Measurements from ENCODE around the gene NUP153.
A peak's percentile ranks its signal among the peaks of the same experiment; 100 is the strongest.

Gene NUP153

DNA sequence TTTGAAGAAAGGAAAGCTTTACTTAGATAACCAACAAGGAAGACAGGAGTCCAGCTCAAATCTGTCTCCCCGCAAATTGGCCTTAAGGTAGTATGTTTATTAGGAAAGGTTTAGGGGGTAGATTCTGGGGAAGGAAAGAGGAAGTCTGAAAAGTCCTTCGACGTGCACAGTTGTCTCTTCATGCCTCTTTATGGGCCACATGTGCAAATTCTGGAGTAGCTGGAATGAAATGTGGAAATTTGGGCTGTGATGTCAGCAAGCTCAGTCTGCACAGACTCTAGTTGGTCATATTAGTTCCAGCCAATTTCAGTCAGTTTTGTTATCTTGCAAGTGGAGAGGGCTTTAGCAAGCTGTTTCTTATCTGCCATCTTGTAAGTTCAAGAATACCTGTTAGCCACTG, 50.1 kb downstream of the NUP153 start:
- DNase-seq (ENCODE audit: low spot score), result no peak

DNA sequence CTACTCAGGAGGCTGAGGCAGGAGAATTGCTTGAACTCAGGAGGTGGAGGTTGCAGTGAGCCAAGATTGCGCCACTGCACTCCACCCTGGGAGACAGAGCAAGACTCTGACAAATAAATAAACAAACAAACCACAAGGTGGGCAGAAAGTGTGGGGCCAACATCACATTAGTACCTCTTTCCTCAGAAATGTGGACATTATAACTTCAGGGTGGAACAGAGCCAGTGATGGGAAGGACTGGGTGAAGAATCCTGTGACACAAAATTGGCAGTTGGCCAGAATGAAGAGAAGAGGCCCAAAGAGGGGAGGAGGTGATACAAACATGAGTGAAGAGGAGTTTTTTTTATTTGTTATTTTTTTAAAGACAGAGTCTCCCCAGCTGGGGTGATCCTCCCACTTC, 50.6 kb downstream of the NUP153 start:
- peak; percentile 7 for DNase-seq (ENCODE audit: low spot score)

DNA sequence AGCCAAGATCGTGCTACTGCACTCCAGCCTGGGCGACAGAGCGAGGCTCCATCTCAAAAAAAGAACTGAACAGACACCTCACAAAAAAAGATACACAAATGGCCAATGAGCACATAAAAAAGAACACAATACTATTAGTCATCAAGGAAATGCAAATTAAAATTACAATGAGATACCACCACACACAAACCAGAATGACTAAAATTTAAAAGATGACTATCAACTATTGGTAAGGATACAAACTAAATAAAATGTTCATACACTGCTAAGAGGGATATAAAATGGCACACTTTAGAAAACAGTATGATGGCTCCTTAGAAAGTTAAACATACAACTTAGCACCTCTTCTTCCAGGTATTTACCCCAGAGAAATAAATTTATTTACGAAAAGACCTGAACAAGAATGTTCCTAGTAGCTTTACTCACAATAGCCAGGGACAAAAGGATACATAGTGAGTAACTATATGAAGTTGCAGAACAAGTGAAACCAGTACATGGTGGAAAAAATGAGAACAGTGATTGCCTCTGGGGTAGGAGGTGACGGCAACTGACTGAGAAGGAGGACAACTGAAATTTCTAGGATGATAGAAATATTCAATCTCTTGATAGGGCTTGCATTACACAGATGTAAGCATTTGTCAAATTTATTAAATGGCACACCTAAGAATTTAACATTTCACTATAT, 53.4 kb downstream of the NUP153 start:
- DNase-seq (ENCODE audit: low spot score), result no peak

DNA sequence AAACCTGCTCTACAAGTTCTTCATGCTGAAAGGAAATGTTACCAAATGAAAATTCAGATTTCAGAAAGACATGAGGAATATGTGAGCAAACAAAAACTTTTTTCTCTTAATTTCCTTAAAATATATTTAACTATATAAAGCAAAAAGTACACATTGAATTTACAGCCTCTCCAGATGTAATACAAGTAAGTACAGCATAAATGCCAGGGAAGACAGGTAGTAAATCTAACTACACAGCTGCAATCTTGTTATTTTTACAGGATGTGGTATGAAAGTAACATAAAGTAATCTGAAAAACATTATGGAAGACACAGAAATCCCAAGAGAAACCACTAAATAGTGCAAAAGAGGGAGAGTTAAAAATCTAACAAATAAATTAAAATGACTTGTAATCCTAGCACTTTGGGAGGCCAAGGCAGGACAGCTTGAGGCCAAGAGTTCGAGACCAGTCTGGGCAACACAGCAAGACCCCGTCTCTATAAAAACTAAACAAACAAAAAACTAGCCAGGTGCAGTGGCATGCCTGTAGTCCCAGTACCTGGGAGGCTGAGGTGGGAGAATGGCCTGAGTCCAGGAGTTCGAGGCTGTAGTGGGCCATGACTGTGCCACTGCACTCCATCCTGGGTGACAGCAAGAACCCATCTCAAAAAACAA, 55.9 kb downstream of the NUP153 start:
- DNase-seq (ENCODE audit: low spot score), result no peak

DNA sequence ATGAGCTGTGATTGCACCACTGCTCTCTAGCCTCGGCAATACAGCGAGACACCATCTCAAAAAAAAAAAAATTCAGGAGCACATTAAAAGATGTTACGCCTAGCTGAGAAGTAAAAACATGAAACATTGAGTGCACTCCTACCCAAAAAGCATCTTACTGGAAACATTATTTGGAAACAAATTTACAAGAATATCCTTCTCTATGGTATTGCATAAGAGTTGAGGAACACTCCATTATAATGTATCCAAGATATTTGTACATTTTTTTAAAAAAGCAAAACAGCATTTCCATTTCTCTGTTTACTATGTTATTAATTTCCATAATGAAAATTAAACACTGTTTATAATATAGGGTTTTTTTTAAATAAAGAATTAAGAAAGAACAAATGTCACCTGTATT, 58.0 kb downstream of the NUP153 start:
- DNase-seq (ENCODE audit: low spot score), result no peak

DNA sequence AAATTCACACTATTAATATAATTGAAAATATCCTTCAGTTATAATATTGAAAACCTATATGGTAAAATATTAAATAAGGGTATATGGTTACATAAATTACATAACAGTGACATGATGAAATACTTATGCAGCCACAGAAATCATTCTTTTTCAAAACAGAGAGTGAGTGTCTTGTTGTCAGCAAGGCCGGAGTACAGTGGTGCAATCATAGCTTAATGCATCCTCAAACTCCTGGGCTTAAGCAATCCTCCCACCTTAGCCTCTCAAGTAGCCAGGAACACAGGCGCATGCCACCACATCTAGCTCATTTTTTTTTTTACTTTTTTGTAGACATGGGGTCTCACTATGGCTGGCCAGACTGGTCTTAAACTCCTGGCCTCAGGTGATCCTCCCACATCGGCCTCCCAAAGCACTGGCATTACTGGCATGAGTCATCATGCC, 66.2 kb downstream of the NUP153 start:
- DNase-seq (ENCODE audit: low spot score), result no peak

DNA sequence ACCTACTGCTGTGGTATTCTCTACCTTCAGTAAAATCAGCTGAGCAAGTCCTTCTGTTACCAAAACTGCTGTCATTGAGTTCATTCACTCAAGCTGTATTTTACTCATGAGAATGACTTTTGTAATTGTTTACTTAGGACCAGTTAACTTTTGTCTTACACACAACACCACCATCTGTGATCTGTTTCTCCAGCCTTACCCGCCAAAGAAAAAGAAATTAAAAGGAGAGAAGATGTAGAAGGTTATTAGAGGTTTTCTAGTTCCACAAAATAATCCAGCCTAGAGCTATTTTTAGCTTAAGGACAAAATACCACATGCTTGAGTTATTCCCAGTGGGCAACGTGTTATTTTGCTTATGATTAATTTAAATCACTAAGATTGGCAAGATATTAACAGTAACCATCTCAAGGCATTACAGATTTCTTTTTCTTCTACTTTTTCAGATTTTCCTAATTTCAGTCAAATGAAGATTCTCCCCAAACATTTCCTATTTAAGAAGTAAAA, 68.5 kb downstream of the NUP153 start:
- no peak for DNase-seq (ENCODE audit: low spot score)

DNA sequence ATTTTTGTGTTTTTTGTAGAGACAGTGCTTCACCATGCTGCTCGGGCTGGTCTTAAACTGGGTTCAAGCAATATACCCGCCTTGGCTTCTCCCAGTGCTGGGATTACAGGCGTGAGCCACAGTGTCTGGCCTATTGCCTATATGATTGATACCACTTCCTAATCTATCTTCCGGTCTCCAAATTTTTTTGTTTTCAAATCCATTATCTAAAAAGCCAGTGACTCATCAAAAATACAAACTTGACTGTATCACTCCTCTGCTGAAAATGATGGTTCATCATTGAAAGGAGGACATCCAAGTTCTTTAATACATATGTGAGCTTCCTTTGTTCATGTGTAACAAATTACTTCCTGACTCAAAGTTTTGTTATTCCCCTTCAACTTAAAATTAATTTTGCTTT, 71.2 kb downstream of the NUP153 start:
- no peak for DNase-seq (ENCODE audit: low spot score)

DNA sequence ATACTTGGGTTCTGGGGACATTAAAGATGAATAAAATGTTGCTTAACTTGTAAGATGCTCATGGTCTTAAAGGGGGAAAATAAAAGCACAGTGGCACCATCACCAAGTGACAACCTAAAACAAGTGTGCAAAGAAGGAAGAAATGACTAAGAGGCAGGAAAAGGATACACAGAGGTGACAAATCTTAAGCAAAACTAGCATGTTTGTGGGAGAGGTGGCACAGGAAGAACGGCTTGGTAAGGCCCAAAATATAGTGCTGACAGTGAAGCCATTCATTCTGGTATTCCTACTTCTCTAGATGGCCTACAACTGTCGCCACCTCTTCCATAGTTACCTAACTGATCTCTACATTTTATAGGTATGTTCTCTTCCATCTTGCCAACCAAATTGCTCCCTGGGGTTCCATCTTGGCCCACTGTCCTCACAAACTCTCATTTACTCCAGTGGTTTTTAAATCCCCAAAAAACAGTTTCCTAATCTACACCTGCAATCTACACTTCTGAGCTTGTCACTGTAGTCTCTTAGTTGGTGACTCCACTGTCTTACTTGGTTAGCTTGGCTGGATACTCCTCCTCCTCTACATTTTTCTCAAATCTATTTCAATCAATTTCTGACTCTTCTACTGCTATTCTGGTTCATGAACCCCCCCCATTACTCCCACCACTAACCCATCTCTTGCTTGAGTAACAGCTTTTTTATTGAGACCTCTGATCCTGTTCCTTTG, 73.1 kb downstream of the NUP153 start:
- DNase-seq (ENCODE audit: low spot score), result no peak

DNA sequence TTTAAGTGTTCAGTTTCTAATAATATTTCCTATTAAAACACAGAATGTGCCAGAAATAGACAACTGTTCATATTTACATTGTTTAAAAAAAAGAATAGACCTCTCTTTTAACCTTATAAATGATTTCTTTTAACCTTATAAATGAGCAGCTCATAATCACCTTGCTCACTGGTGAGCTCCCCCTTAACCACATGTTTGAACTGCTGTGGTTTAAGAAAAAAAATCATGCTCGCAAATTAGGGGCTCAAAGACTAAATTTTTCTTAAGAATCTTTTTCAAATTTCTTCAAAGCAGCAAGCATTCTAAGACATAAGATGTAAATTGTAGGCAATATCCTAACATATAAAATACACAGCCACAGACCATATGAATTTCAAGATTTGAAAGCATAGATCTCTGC, 73.8 kb downstream of the NUP153 start:
- no peak for DNase-seq (ENCODE audit: low spot score)

DNA sequence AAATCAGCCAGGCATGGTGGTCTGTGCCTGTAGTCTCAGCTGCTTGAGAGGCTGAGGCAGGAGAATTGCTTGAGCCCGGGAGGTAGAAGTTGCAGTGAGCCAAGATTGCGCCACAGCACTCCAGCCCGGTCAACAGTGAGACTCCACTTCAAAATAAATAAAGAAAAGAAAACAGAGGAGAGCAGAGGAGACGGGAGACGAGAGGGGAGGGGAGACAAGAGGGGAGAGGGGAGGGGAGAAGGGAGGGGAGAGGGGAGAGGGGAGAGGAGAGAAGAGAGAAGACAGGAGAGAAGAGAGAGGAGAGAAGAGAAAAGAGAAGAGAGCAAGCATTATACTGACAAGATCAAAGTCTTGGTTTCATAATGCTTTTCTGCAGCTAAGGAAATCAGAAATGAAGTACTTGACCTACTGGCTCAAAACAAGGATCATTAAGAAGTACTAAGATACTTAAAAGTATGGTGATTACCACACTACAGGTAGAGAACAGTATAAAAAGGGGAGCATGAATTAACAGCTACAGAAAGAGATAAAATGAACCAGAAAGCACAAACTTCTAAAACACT, 76.1 kb downstream of the NUP153 start:
- no peak for DNase-seq (ENCODE audit: low spot score)

DNA sequence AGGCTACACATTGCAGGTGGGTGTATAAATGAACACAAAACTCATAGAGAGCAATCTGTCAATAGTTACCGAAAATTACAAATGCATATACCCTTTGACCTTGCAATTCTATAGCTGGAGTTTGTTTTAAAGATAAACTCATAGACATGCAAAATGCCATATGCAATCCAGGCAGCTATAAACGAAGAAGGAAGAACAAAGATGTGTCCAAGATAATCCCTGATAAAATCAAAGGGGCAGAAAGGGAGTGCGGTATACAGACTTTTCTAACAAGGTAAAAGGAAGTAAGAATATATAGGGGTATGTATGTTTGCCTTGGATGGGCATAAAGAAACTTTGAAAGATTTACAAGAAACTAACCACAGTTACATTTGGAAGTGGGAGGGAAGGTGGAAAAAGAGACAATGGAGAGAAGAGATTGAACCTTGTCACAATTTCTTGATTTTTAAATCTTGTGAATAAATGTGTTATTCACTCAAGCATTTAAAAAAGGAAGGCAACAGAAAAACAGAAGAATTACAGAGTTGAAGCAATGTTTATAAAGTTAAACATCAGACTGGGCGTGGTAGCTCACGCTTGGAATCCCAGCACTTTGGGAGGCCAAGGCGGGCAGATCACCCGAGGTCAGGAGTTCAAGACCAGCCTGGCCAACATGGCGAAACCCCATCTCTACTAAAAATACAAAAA, 76.8 kb downstream of the NUP153 start:
- no peak for DNase-seq (ENCODE audit: low spot score)

DNA sequence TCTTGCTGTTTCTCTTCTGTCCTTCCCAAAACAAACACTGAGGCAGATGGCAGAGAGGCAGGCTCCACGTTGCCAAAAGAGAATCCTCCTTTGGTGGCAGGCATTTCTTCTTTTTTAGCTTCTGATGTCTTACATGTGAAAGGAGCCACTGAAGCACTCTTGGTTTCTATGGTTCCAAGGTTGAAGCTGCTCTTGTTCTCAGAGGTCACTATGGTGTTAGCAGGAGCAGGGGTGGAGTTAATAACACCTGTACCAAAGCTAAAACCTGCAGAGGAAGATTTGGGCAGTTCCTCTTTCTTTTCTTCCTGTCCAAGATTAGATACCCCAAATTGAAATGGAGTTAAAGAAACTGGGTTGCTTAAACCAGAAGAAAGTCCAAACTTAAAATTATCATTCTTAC, 77.9 kb downstream of the NUP153 start:
- DNase-seq (ENCODE audit: low spot score), result no peak

DNA sequence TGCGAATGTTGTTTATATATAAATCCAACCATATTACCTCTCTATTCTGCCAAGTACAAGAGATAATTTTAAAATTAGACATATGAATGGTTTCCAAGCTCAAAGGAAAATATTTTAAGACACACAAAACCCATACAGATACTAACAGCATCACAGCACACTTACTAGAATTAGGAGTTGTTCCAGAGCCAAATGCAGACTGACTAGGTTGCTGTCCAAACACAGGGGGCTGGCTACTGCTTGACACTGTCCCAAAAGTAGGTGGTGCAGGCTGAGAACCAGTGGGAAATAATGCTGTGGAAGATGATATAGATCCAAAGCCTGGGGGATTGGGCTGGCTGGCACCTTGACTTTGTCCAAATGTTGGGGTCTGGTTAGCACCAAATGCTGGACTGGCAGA, 82.3 kb downstream of the NUP153 start:
- no peak for DNase-seq (ENCODE audit: low spot score)

DNA sequence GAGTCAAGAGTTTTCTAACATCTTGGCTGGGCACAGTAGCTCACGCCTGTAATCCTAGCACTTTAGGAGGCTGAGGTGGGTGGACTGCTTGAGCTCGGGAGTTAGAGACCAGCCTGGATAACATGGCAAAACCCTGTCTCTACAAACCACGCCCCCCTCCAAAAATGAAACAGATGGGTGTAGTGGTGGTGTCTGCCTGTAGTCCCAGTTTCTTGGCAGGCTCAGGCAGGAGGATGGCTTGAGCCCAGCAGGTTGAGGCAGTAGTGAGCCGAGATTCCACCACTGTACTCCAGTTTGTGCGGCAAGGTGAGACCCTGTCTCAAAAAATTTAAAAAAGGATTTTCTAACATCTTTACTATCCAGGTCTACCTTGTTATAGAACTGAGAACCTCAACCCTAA, 84.6 kb downstream of the NUP153 start:
- DNase-seq (ENCODE audit: low spot score), result no peak

DNA sequence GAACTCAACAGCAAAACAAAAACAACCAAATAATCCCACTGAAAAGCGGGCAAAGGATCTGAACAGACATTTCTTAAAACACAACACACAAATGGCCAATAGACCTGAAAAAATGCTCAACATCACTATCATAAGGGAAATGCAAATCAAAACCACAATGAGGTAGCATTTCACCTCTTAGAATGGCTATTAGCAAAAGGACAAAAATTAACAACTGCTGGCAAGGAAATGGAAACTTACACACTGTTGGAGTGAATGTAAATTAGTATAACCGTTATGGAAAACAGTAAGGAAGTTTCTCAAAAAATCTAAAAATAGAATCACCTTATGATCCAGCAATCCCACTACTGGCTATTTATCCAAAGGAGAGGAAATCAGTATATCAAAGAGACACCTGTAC, 85.7 kb downstream of the NUP153 start:
- DNase-seq (ENCODE audit: low spot score), result no peak

DNA sequence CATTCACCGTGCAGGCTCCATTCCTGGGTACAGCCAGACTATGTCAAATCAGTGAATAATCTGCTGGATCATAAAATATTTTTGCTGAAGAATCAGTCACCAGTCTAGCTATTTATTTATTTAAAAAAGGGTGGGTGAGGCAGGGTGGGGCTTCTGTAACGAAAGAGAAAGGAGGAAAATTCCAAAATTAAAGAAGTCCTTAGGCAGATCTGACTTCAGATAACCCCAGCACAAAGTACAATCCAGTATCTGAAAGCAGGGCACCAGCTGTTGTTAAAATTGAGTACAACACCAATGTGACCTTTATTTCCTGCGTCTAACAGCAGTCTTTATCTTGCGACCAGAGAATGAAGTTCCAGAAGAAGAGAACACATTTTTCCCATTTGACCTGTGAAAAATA, 90.9 kb downstream of the NUP153 start:
- DNase-seq (ENCODE audit: low spot score), result no peak

DNA sequence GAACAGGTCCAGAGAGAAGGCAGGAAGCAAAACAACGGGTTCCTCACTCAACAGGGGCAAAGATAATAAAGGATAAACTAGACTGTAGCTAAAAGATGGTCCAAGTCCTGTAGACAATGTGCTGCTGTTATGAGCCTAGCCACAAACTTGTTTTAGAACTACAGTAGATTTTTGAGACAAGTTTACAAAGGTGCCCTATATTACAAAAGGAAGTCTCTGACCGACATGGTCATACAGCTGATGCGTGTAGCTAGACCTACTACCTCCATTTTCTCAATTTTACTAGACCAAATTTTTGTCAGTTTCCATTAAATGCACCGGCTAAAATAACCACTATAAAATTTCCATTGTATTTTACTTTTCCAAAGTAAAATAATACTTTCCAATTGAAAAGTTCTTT, 94.7 kb downstream of the NUP153 start:
- no peak for DNase-seq (ENCODE audit: low spot score)

DNA sequence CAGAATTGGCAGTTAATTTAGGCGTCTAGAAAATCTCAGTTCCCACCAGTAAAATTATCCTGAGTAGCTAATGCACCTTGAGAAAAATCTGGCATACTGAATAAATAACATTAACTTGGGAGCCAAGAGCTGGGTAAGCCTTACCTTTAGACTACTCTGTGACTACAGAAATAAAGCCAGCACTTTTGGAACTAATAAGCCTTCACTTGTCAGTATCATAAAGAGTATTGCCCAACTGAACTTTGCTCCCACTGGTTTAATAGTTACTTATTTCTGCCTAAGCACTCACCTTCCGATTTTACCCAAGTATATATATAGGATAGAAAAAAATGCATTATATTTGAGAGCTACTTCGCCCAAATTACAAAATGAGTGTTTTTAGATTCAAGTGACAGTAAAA, 95.9 kb downstream of the NUP153 start:
- no peak for DNase-seq (ENCODE audit: low spot score)

DNA sequence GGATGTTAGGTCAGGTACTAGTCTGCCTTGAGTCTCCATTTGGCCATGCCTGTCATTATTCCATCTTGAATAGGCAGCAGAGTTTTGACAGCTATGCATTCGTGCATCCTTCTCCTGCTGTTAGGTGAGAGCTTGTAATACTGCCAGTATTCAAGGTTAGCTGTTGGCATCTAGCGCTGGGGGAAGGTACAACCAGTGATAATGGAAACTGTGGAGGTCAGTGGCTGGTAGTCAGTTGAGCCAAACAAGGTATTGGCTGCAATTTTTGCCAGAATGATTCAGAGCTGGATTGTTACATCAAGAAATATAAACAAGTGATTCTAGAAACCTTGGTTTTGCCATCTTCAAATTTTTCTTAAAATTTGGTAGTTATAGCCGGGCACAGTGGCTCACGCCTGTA, 100.1 kb downstream of the NUP153 start:
- DNase-seq (ENCODE audit: low spot score), result no peak

DNA sequence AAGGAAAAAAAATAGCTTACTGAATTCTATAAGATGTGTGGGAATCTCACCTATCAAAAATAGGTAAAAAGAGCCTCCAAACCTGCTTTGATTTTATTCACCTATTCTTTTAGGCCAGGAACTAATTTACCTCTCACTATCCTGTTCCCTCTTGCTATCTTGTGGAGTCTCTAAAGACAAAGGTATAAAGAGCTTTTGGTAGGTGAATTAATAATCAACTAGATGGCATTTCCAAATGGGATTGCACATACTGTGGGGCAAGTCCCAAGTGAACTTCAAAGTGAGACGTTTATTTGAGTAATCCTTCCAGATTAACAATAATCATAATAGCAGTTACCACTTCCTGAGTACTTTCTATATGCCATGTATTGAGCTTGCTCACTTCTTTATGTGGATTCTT, 103.8 kb downstream of the NUP153 start:
- no peak for DNase-seq (ENCODE audit: low spot score)

DNA sequence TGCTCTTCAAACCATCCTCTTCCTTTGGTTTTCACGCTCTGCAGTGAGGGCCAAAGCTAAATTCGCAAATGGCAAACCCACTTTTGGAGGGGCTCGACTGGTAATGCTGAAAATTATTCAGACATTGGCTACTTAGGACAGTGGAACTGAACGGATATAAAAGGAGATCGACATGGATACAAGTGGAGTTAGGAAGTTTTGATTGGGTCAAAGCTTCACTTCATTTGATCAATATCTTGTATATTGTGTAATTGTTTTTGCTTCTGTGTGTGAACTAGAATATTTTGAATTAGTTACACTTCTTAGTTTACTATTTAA, 105.4 kb downstream of the NUP153 start:
- DNase-seq (ENCODE audit: low spot score), result no peak
